GM13976 (cell line): Measurements from ENCODE around the gene IMPDH1.

ENCODE experiments used
- DNase-seq: peaks from one replicate; pipeline ENCODE4 v3.0.0; 2012; ENCODE audit warnings: low spot score
- in situ Hi-C: fragments of 300-500 bp; cut with MboI; formaldehyde crosslinking; loops from one replicate; pipeline ENCODE4 v1.12.0; 2022; ENCODE audit warnings: low sequenced_read_pairs, mixed read lengths, inconsistent platforms; ENCODE audit not compliant: unreplicated experiment
- TF ChIP-seq, protein P1 (sequence below): IDR thresholded peaks from 2 replicates; pipeline ENCODE4 v1.5.1; 2012; ENCODE audit warnings: borderline replicate concordance, mild to moderate bottlenecking; ENCODE audit not compliant: insufficient read depth; ENCODE audit errors: extremely low read depth, missing control alignments, control extremely low read depth

Gene IMPDH1

GRCh38 chr7:128454808-128455542 lies 45.2 kb upstream of the IMPDH1 start:
- no peak for DNase-seq
- in situ Hi-C loops = no loop called here
- TF ChIP-seq, protein P1, sequence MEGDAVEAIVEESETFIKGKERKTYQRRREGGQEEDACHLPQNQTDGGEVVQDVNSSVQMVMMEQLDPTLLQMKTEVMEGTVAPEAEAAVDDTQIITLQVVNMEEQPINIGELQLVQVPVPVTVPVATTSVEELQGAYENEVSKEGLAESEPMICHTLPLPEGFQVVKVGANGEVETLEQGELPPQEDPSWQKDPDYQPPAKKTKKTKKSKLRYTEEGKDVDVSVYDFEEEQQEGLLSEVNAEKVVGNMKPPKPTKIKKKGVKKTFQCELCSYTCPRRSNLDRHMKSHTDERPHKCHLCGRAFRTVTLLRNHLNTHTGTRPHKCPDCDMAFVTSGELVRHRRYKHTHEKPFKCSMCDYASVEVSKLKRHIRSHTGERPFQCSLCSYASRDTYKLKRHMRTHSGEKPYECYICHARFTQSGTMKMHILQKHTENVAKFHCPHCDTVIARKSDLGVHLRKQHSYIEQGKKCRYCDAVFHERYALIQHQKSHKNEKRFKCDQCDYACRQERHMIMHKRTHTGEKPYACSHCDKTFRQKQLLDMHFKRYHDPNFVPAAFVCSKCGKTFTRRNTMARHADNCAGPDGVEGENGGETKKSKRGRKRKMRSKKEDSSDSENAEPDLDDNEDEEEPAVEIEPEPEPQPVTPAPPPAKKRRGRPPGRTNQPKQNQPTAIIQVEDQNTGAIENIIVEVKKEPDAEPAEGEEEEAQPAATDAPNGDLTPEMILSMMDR = no peak

DNA sequence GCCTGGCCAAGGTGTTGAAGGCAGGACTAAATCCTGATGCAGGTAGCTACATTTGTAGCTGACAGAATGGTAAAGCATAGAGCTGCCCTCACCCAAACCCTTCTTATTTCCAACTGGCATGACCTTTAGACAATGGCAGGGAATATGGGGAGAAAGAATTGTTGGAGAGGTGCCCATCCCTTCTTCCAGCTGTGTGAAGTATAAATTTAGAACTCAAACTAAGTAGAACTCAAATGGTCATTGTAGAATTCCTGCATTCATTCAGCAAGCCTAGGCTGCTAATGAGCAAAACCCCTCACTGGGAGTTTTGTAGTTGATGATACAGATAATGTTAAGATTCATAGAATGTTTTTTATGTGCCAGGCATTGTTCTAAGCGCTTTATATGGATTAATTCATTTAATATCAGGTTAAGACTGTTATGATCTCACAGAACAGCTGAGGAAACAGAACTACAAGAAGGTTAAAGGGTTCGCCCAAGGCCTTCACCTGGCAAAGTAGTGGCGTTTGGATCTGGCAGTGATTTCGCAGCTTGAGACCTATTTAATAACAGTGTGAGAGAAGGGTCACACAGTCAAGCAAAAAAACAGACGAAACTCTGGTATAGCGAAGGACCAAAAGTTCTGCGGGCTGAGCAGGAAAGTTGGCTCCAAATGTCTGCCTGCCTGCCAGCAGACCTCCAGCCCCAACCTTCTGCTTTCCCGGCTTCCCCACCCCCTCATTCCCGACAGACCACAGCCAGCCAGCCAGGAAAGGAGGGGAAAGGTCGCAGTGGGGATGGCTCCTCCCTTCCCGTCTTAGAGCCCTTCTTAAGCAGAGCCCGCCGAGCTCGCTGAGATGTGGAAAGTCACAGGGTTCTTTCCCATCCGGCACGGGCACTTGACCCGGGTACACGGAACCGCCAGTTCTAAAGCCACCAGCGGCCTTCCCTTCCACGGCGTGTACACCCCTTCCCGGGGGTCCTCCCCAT lies 44.3 kb upstream of the IMPDH1 start:
- DNase-seq = no peak
- TF ChIP-seq, protein P1 = no peak
- in situ Hi-C loops = no loop called here

DNA sequence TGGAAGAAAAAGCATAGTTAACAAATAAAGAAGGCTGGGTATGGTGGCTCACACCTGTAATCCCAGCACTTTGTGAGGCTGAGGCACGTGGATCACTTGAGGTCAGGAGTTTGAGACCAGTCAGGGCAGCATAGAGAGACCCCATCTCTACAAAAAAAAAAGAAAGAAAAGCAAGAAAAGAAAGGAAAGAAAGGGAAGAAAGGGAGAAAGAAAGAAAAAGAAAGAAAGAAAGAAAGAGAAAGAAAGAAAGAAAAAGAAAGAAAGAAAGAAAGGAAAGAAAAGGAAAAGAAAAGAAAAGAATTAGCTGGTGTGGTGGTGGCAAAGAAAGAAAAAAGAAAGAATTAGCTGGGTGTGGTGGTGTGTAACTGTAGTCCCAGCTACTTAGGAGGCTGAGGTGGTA lies 42.8 kb upstream of the IMPDH1 start:
- no peak for DNase-seq
- TF ChIP-seq, protein P1 = no peak
- in situ Hi-C loops = no loop called here

DNA sequence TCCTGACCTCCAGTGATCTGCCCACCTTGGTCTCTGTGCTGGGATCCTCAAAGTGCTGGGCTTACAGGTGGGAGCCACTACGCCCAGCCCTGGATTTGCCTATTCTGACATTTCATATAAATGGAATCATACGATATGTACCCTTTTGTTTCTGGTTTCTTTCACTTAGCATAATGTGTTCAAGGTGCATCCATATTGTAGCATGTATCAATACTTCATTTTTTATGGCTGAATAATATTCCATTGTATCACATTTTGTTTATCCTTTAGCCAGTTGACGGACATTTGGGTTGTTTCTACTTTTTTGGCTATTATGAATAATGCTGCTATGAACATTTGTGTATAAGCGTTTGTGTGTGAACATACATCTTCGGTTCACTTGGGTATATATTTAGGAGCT lies 41.1 kb upstream of the IMPDH1 start:
- in situ Hi-C loops = no loop called here
- TF ChIP-seq, protein P1 = no peak
- DNase-seq = no peak

- TF ChIP-seq, protein P1 = no peak
- DNase-seq = no peak
- in situ Hi-C loops = no loop called here
Observed at GRCh38 chr7:128450409-128450808, 40.6 kb upstream of the IMPDH1 start.

DNA sequence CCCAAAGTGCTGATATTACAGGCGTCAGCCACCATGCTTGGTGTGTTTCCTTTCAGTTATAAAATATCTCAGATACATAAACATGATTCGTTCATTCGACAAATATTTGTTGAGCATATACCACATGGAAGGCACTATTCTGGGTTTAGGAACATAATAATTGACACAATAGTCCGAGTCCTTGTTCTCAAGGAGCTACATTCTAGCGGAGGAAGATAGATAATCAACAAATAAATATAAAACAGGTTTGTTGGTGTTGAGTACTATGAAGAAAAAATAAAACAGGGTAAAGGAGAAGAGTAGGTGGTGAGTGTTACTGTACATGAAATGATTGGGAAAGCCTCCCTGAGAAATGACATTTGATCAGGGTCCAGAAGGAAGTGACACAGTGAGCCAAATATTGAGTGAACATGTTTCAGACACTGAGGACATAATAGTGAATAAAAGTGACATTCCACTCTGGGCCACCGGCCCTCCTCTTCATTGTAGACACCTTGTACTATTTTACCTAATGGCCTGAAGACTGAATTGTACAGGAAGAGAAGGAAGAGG lies 39.0 kb upstream of the IMPDH1 start:
- in situ Hi-C loops = no loop called here
- no peak for DNase-seq
- TF ChIP-seq, protein P1 = no peak
